ENCODE data around the gene SACS.

- no peak for TF ChIP-seq CTCF (IDR thresholded peaks at IDR 0.05; ENCODE audit: borderline replicate concordance, extremely low read depth, low read length, poor library complexity, severe bottlenecking)
- no peak for TF ChIP-seq EZH2 (IDR thresholded peaks at IDR 0.05; ENCODE audit: borderline replicate concordance, low read depth, low read length, severe bottlenecking)
Observed at GRCh38 chr13:23408026-23408425, 25.5 kb downstream of the SACS start.
